SW480 (cell line): Measurements from ENCODE around the gene PLD3.
A peak's percentile ranks its signal among the peaks of the same experiment; 100 is the strongest.
"Not testable (repeated sequence)": the region's sequence is repeated elsewhere in the genome, so short reads cannot be mapped to it uniquely, and the experiment has no call there.

Source experiments
- DNase-seq: peaks from one replicate; pipeline ENCODE4 v3.0.0-alpha.2; 2016; ENCODE audit warnings: low spot score

PLD3 gene

DNA sequence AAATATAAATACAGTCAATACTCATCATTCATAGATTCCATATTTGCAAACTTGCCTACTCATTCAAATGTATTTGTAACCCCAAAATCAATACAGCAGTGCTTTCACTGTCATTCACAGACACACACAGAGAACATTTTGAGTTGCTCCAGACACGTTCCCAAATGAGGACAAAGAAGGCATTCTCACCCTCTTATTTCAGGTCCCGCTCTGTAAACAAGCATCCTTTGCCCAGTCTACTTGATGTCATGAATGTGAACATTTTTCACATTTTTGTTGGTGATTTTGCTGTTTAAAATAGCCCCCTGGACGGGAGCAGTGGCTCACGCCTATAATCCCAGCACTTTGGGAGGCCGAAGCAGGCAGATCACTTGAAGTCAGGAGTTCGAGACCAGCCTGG lies 15.8 kb upstream of the PLD3 start:
- DNase-seq: no peak

GRCh38 chr19:40333083-40333482 lies 15.4 kb upstream of the PLD3 start:
- DNase-seq: not testable (repeated sequence)

DNA sequence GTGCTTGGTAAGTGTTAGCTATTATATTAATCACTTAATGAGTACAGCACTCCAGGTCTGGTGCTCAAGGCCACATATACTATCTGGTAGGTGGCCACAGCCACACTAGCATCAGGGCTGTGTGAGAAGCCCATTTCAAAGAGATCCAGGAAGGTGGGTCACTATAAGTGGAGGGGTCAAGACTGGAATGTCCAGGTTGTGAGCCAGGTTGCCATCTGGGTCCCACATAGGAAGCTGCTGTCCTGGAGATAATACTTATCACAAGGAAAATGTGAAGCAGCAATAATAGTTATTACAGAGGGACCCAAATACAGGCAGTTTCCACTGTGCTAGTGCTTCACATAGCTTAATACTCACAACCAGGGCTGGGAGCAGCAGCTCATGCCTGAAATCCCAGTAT lies 13.4 kb upstream of the PLD3 start:
- no peak for DNase-seq

- peak; percentile 50 for DNase-seq
These were observed 12.5 kb upstream of the PLD3 start for GRCh38 chr19:40335855-40336600.

DNA sequence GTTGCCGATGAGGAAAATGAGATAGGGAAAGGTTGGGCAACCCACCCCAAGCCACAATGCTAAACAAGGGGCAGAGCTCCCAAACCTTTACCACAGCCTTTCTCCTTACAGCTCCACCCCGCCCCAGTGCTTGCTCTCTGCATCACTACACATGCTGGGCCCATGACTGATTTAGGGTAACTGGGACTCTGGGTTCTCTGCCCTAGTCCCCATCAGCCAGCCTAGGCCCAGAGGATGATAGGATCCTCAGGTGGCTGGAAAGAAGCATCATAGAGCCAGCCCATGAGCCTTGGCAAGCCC lies 11.9 kb upstream of the PLD3 start:
- no peak for DNase-seq

DNA sequence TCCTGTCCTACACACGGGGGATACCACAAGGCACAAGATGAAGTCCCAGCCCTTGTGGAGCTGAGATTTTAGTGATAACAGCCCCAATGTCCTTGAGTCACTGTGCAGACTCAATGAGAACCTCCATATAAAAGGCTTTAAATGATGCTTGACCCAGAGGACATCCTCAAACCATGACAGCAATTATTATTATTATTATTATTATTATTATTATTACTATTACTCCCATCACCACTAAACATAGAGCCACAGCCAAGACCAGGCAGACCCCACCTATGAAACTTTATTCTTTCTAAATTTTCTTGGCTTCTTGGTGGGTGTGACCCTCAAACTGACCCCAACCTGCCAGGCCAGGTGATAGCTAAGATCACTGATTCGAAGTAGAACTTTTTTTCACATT lies 11.4 kb upstream of the PLD3 start:
- DNase-seq: no peak

DNA sequence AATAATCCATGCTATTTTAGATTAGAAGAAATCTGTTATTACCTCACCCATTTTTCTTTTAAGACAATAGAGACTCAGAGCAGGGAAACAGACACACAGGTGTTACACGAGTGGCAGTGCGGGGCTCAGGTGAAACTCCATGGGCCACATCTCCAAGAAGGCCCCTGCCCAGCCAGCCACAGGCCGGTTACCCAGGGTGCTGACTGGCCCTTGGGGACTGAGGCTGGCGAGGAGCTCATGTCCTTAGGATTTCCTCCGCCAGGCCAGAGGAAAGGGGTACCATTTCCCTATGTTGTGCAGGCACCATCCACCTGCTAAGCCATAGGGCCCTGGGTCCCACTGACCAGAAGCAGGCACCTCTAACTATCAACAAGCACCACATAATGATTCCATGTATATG lies 10.9 kb upstream of the PLD3 start:
- DNase-seq: no peak

DNA sequence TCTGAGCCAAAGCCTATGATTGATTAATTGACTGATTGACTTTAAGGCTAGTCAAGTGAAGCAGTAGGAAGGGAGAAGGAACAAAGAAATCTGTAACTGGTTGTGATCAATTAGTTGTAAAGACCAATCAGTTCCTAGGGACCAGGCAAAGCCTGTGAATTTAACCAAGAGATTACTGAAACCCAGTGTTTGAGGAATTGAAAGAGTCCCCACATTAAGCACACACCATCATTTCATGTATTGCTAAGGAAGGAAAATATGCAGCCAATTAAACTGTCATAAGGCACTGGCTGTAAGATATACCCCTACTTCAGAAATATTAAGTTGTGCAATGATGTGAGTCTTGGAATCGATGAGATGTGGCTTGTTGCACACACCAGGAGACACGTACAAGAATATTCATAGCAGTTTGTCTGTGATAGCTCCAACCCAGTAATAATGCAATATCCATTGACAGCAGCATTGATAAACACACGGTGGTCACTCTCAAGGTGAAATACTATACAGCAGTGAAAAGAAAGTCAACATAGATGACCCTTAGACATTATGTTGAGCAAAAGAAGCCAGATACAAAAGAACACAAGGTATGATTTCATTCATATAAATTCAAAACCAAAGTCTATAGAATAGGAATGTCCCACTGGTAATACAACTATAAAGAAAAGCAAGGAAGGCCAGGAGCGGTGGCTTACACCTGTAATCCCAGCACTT lies 9.3 kb upstream of the PLD3 start:
- no peak for DNase-seq

- no peak for DNase-seq
These were observed 6.7 kb upstream of the PLD3 start for GRCh38 chr19:40341601-40342482.

- DNase-seq: no peak
These were observed 5.7 kb upstream of the PLD3 start for GRCh38 chr19:40342644-40343311.

GRCh38 chr19:40344422-40344821 lies 4.1 kb upstream of the PLD3 start:
- DNase-seq: no peak

DNA sequence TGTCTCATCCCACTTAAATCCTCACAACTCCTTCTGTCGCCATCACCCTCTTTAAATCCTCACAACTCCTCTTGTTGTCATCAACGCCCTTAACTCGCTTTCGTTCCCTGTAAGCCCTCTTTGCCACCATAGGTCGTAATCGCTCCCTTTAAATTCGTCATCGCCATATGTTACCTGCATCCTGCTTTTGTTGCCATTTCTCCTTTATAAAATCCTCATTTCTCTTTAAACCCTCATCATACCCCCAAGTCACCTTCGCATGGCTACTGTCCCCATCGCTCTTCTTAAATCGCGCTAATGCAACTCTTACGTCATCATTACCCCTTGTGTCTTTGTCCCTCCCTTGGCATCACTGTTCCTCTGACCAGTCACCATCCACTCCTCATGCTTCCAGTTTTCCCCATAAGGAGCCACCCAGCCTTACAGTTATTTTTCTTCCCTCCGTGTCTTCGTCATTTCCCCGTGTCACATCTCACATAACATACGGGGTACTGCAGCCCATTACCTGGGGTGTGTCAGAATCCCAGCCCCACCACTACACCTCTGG lies 539 bp downstream of the PLD3 start:
- peak; percentile 69 for DNase-seq

GRCh38 chr19:40355975-40356680 lies 7.6 kb downstream of the PLD3 start:
- no peak for DNase-seq

DNA sequence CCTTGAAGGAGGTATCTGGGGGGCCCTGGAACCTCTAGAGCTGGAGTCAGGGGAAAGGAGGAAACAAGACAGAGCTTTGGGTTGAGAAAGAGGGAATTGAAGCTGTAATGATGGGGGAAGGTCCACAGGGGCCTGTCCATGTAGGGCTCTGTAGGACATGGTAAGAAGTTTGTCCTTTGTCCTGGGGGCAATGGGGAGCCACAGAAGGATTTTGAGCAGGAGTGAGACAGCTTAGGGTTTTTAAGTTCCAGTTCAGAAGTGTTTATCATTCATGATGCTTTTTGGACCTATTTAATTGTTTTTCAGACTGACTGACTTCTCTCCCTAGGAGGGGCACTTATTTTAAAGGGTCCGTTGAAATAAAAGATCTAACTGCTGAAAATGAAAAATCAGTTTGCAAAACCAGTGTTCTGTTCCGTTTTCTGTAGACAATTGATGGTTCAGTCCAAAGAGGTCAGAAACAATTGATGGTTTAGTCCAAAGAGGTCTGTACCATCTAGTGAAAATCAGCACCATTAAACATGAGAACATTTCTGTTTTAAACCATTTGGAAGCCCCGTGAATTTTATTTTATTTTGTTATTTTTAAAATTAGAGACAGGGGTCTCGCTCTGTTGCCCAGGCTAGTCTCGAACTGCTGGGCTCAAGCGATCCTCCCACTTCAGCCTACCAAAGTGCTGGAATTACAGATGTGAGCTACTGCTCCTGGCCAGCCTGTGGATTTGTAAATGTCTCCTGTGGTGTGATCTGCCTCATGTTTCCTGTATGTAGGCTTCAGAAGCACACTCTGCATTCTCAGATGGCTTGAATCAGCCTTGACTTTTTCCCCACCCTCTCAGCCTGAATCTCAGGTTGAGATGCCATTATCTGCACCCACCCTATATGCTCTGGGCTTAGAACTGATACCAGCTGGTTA lies 8.4 kb downstream of the PLD3 start:
- no peak for DNase-seq

- no peak for DNase-seq
These were observed 9.1 kb downstream of the PLD3 start for GRCh38 chr19:40357640-40358039.

- no peak for DNase-seq
These were observed 10.3 kb downstream of the PLD3 start for GRCh38 chr19:40358773-40359172.

GRCh38 chr19:40360020-40360707 lies 11.7 kb downstream of the PLD3 start:
- DNase-seq: no peak

DNA sequence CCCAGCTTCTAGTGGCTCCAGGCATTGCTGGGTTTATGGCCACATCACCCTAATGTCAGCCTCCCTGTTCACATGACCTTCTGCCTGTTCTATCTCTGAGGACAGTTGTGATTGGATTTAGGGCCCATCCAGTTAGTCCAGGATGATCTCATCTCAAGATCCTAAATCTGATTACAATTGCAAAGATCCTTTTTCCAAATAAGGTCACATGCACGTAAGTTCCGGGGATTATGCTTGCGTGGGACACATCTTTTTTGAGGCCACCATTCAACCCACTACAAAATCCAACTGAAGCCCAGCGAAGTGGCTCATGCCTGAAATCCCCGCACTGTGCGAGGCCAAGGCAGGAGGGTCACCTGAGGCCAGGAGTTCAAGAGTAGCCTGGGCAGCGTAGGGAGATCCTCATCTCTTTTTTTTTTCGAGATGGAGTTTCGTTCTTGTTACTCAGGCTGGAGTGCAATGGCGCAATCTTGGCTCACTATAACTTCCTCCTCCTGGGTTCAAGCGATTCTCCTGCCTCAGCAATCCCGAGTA lies 12.3 kb downstream of the PLD3 start:
- DNase-seq: no peak

- DNase-seq: no peak
These were observed 13.7 kb downstream of the PLD3 start for GRCh38 chr19:40362160-40362559.

DNA sequence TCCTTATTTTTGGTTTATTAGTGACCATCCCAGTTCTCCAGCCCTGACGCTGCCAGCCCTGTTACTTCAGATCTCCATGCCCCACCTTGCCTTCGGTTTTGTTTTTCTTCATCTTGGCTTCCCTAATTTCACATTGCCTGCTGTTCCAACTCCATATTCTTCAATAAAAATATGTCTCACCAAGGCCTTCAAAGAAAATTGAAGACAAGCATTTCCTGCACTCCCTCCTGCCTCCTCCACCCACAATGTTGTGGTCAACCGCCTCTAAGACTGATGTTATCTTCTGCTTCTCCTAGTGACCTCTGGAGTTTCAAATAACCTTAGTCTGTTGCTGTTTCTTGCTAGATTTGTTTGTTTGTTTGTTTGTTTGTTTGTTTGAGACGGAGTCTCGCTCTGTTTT lies 14.6 kb downstream of the PLD3 start:
- peak; percentile 51 for DNase-seq
